Panc1 (cell line): ENCODE measurements around the gene UXS1. TPM values are rescaled to one million over a fixed set of nuclear protein-coding genes. Genes with fewer than 3 reads are reported as not detected.

Source experiments
- ATAC-seq: fragments of 200-7000 bp; cut with Tn5 transposase; 2 replicates; pipeline ENCODE4 v1.9.1; 2020; ENCODE audit warnings: mild to moderate bottlenecking, moderate library complexity
- BruUV-seq: library from RNA; stranded (reverse); fragments of 400-500 nt; replicated peaks from 2 replicates; lab custom pipeline; 2021; lab: Mats Ljungman, UMichigan
- CTCF ChIA-PET: fragments of 300-600 bp; sonication (Branson Sonifier 250); formaldehyde crosslinking; loops from one replicate; lab custom pipeline; 2022; ENCODE audit warnings: antibody characterized with exemption; lab: Charles Lee
- POLR2A ChIA-PET: fragments of 300-600 bp; sonication (Branson Sonifier 250); formaldehyde crosslinking; loops from one replicate; lab custom pipeline; 2022; ENCODE audit warnings: antibody characterized with exemption; lab: Charles Lee
- DNase-seq: peaks from one replicate; pipeline ENCODE4 v3.0.0-alpha.2; 2010; ENCODE audit warnings: low read depth, low spot score
- H3K27ac ChIP-seq: 2 replicates; pipeline ENCODE4 v1.5.1; 2011; ENCODE audit warnings: mild to moderate bottlenecking, low read length, inconsistent platforms
- H3K27me3 ChIP-seq: fragments of 200-500 bp; sonication (Bioruptor generic); 2 replicates; pipeline ENCODE4 v1.6.0; 2014; ENCODE audit warnings: low read length, inconsistent platforms; ENCODE audit not compliant: control insufficient read depth, insufficient read depth
- H3K36me3 ChIP-seq: fragments of 200-500 bp; sonication (Bioruptor generic); 2 replicates; pipeline ENCODE4 v1.5.1; 2014; ENCODE audit warnings: inconsistent platforms, mild to moderate bottlenecking, low read length, moderate library complexity; ENCODE audit not compliant: control insufficient read depth, insufficient read depth
- H3K4me1 ChIP-seq: 2 replicates; pipeline ENCODE4 v1.5.1; 2011; ENCODE audit warnings: inconsistent platforms, mild to moderate bottlenecking, low read length, moderate library complexity; ENCODE audit not compliant: control insufficient read depth, insufficient read depth
- H3K4me3 ChIP-seq, 2 experiments: 2 replicates each; pipeline ENCODE4 v1.5.1; 2011 to 2012; ENCODE audit warnings: low read depth in 2 of 2, low read length in 2 of 2, mild to moderate bottlenecking in 2 of 2, inconsistent platforms in 1 of 2, moderate library complexity in 1 of 2
- H3K9me3 ChIP-seq: fragments of 200-500 bp; sonication (Bioruptor generic); 2 replicates; pipeline ENCODE4 v1.5.1; 2014; ENCODE audit warnings: low read depth, mild to moderate bottlenecking, inconsistent platforms, low read length, moderate library complexity; ENCODE audit not compliant: control insufficient read depth, insufficient read depth
- POLR2AphosphoS5 ChIP-seq: IDR thresholded peaks from 2 replicates; pipeline ENCODE4 v1.6.1; 2012; ENCODE audit warnings: mild to moderate bottlenecking, low read depth, low read length, moderate library complexity
- REST ChIP-seq, 2 experiments: IDR thresholded peaks; 2 replicates each; pipeline ENCODE4 v1.6.1; 2011 to 2012; ENCODE audit warnings: low read depth in 2 of 2, control low read depth in 1 of 2, low read length in 1 of 2, mild to moderate bottlenecking in 1 of 2, moderate library complexity in 1 of 2; ENCODE audit not compliant: insufficient read depth in 1 of 2
- SIN3A ChIP-seq: IDR thresholded peaks from 2 replicates; pipeline ENCODE4 v1.6.1; 2012; ENCODE audit warnings: low read depth, mild to moderate bottlenecking, low read length, moderate library complexity, borderline replicate concordance; ENCODE audit not compliant: insufficient read depth
- TCF7L2 ChIP-seq: IDR thresholded peaks from 2 replicates; pipeline ENCODE4 v1.6.1; 2011; ENCODE audit warnings: mild to moderate bottlenecking, low read depth, low read length, inconsistent platforms
- in situ Hi-C: cut with HindIII; loops from 2 replicates; pipeline ENCODE4 v1.10.0; 2016; ENCODE audit warnings: low sequenced_read_pairs, low pct_unique_long_range_greater_than_20kb
- intact Hi-C: fragments of 100-400 bp; cut with micrococcal nuclease; formaldehyde crosslinking; loops from one replicate; pipeline ENCODE4 v1.10.0; 2022; ENCODE audit not compliant: unreplicated experiment
- total RNA-seq: library from RNA; stranded (reverse); gene quantifications from one replicate; pipeline ENCODE4 v1.2.1, GENCODE V29; 2021; ENCODE audit not compliant: unreplicated experiment
- TF ChIP-seq, protein P1 (sequence below): fragments of 450-650 bp; IDR thresholded peaks from 2 replicates; pipeline ENCODE4 v1.5.1; 2017; ENCODE audit warnings: mild to moderate bottlenecking

Gene UXS1
- total RNA-seq, 1 experiment from 2014 or later: 72.0 TPM

GRCh38 chr2:106124106-106124756 lies 69.9 kb downstream of the UXS1 start:
- in situ Hi-C loops: no loop called here
- intact Hi-C loops: no loop called here
- peaks cover 9% of the 10 kb centered on the region for H3K36me3 ChIP-seq
- no peak overlapping the region for H3K27ac ChIP-seq
- no peaks in the 10 kb centered on the region for H3K27me3 ChIP-seq
- ChIA-PET CTCF (no interaction called here), POLR2A (no interaction called here)
- ATAC-seq (no peak), DNase-seq (no peak)
- no peak overlapping the region for H3K4me3 ChIP-seq
- TF ChIP-seq SIN3A (no peak), POLR2AphosphoS5 (no peak), TCF7L2 (no peak), REST (IDR thresholded peaks at IDR 0.05; ENCODE audit: insufficient read depth in 1 of 2, low read depth in 2 of 2, low read length in 1 of 2) (no peak)
- TF ChIP-seq, protein P1, sequence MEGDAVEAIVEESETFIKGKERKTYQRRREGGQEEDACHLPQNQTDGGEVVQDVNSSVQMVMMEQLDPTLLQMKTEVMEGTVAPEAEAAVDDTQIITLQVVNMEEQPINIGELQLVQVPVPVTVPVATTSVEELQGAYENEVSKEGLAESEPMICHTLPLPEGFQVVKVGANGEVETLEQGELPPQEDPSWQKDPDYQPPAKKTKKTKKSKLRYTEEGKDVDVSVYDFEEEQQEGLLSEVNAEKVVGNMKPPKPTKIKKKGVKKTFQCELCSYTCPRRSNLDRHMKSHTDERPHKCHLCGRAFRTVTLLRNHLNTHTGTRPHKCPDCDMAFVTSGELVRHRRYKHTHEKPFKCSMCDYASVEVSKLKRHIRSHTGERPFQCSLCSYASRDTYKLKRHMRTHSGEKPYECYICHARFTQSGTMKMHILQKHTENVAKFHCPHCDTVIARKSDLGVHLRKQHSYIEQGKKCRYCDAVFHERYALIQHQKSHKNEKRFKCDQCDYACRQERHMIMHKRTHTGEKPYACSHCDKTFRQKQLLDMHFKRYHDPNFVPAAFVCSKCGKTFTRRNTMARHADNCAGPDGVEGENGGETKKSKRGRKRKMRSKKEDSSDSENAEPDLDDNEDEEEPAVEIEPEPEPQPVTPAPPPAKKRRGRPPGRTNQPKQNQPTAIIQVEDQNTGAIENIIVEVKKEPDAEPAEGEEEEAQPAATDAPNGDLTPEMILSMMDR: no peak
- no peaks in the 10 kb centered on the region for H3K9me3 ChIP-seq
- BruUV-seq: no TSS peak
- H3K4me1 ChIP-seq: no peaks in the 10 kb centered on the region

- no peak for TF ChIP-seq POLR2AphosphoS5
- TF ChIP-seq TCF7L2: no peak
- TF ChIP-seq REST (IDR thresholded peaks at IDR 0.05; ENCODE audit: insufficient read depth in 1 of 2, low read depth in 2 of 2, low read length in 1 of 2): no peak
- TF ChIP-seq SIN3A: no peak
- TF ChIP-seq, protein P1: no peak
- Histone ChIP-seq H3K4me3 (no peak overlapping the region), H3K9me3 (no peaks in the 10 kb centered on the region), H3K27me3 (no peaks in the 10 kb centered on the region), H3K36me3 (peaks cover 9% of the 10 kb centered on the region), H3K4me1 (no peaks in the 10 kb centered on the region), H3K27ac (no peak overlapping the region)
- CTCF ChIA-PET: no interaction called here
- DNase-seq (no peak), ATAC-seq (no peak)
- in situ Hi-C loops: no loop called here
- POLR2A ChIA-PET: no interaction called here
- BruUV-seq: no TSS peak
- intact Hi-C loops: no loop called here
Observed at GRCh38 chr2:106122157-106122556, 71.9 kb downstream of the UXS1 start.
